Prostate gland (tissue), 2 donors: Measurements from ENCODE around the gene DMGDH.

Experiments used
- CTCF ChIP-seq, 4 experiments: fragments of 200-600 bp in 2 of 4; fragments of 450-650 bp in 2 of 4; sonication (generic) in 2 of 4; IDR thresholded peaks; 1 replicate in 3 of 4; 2 replicates in 1 of 4; pipeline ENCODE4 v1.5.1; 2016 to 2019; ENCODE audit warnings: antibody characterized with exemption in 4 of 4, mild to moderate bottlenecking in 2 of 4, moderate library complexity in 2 of 4
- POLR2A ChIP-seq: fragments of 450-650 bp; IDR thresholded peaks from one replicate; pipeline ENCODE4 v1.6.1; 2016; ENCODE audit warnings: antibody characterized with exemption, mild to moderate bottlenecking

DNA sequence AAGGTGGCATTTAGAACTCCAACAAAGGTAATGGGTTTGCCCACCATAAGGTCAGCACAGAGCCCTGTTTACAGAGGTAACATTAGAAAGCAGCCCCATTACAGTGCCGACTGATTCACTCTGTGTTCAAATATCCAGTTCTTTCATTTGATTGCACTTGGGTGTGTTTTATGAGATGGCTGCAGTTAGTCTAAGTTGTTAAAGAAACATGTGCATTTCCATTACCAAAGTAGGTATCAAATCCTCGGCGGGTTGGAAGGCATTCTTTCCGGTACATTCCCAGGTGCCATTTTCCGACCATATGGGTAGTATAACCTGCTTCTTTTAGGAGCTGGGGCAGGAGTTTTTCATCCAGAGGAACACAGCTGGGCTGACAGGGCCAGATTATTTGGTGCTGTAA, 100.7 kb downstream of the DMGDH start:
- TF ChIP-seq CTCF (IDR thresholded peaks at IDR 0.05) (no peak), POLR2A (no peak)
